PC-3 (cell line): ENCODE results near the gene LRRC7.

ENCODE experiments used
- EZH2 ChIP-seq: fragments of 300-600 bp; sonication (generic); IDR thresholded peaks from one replicate; pipeline ENCODE4 v1.6.1; 2017; ENCODE audit warnings: antibody characterized with exemption, mild to moderate bottlenecking, low read length; ENCODE audit not compliant: unreplicated experiment
- EZH2phosphoT487 ChIP-seq: fragments of 300-600 bp; sonication (generic); IDR thresholded peaks from 2 replicates; pipeline ENCODE4 v1.6.1; 2018; ENCODE audit warnings: mild to moderate bottlenecking, antibody characterized with exemption, low read length, borderline replicate concordance
- TF ChIP-seq, protein P1 (sequence below): fragments of 300-600 bp; sonication (generic); conservative IDR thresholded peaks from 2 replicates; pipeline ENCODE4 v1.5.1; 2017; ENCODE audit warnings: antibody characterized with exemption, low read depth, mild to moderate bottlenecking, low read length

DNA sequence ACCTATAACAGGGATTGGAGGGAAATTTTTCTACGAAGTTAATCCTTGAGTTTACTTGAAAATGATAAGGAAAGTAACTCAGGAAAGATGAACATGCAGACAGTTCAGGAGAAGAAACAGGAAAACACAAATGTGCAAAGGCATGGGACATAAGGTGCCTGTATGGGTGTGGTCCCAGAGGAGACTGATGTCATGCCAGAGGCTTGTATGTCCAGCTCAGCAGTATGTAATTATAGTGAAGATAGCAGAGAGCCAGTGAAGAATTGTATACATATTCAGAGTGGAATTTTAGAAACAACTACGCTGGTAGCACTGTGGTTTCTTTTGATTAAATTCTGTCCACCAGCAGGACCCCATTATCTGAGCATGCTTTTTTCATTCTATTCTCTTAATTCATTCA, 179.5 kb downstream of the LRRC7 start:
- TF ChIP-seq, protein P1, sequence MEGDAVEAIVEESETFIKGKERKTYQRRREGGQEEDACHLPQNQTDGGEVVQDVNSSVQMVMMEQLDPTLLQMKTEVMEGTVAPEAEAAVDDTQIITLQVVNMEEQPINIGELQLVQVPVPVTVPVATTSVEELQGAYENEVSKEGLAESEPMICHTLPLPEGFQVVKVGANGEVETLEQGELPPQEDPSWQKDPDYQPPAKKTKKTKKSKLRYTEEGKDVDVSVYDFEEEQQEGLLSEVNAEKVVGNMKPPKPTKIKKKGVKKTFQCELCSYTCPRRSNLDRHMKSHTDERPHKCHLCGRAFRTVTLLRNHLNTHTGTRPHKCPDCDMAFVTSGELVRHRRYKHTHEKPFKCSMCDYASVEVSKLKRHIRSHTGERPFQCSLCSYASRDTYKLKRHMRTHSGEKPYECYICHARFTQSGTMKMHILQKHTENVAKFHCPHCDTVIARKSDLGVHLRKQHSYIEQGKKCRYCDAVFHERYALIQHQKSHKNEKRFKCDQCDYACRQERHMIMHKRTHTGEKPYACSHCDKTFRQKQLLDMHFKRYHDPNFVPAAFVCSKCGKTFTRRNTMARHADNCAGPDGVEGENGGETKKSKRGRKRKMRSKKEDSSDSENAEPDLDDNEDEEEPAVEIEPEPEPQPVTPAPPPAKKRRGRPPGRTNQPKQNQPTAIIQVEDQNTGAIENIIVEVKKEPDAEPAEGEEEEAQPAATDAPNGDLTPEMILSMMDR: no peak
- TF ChIP-seq EZH2 (no peak), EZH2phosphoT487 (no peak)
